Colonic mucosa (tissue), 4 donors: ENCODE results near the gene SLC17A5. TPM values are rescaled to one million over a fixed set of nuclear protein-coding genes. Genes with fewer than 3 reads are reported as not detected.

Experiments used
- DNase-seq: peaks from one replicate; pipeline ENCODE4 v3.0.0-alpha.2; 2020
- H3K27ac ChIP-seq: fragments of 200-600 bp; one replicate; pipeline ENCODE4 v1.8.0; 2021
- H3K27me3 ChIP-seq: fragments of 200-600 bp; one replicate; pipeline ENCODE4 v1.8.0; 2021
- H3K36me3 ChIP-seq: fragments of 200-600 bp; one replicate; pipeline ENCODE4 v1.8.0; 2021
- H3K4me1 ChIP-seq: fragments of 200-600 bp; one replicate; pipeline ENCODE4 v1.8.0; 2021; ENCODE audit warnings: mild to moderate bottlenecking
- H3K4me3 ChIP-seq: fragments of 200-600 bp; one replicate; pipeline ENCODE4 v1.8.0; 2021
- H3K9ac ChIP-seq, 2 donors: one replicate each; pipeline ENCODE4 v1.7.0; 2013; ENCODE audit warnings: control low read depth in 2 of 2, low read depth in 2 of 2, low read length in 2 of 2
- H3K9me3 ChIP-seq: fragments of 200-600 bp; one replicate; pipeline ENCODE4 v1.8.0; 2021
- CTCF ChIP-seq: fragments of 200-600 bp; IDR thresholded peaks from one replicate; pipeline ENCODE4 v1.8.0; 2022; ENCODE audit warnings: antibody characterized with exemption, mild to moderate bottlenecking
- intact Hi-C: fragments of 100-400 bp; cut with DNase I; formaldehyde crosslinking; loops from one replicate; pipeline ENCODE4 v1.14.1; 2022
- total RNA-seq, 2 donors: library from RNA; stranded (reverse); fragmentation: NEBNext Ultra II Directional in 1 of 2; extraction: Animal tissue kit (Norgen Biotek cat#: 25700) in 1 of 2; gene quantifications; one replicate each; pipeline ENCODE4 v1.2.1, GENCODE V29; 2021
- donor health status: healthy.
- donor health status: DM: no; HTN: no; CAD: no.
- donor health status: DM: no; HTN: no; CAD: no.

Gene SLC17A5
- total RNA-seq, 2 donors from 2014 or later: 24.4 to 41.5 TPM

DNA sequence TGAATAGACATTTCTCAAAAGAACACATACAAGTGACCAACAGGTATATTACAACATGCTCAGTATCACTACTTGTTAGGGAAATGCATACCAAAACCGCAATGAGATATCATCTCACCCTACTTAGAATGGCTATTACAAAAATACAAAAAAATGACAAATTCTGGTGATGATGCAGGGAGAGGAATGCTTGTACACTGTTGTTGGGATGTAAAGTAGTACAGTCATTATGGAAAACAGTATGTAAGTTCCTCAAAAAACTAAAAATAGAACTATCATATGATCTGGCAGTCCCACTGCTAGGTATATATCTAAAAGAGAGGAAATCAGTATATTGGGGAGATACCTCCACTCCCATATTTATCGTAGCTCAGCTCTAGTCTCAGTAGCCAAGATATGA lies 10.9 kb upstream of the SLC17A5 start:
- Histone ChIP-seq H3K4me1 (no peaks in the 10 kb centered on the region), H3K9me3 (no peaks in the 10 kb centered on the region), H3K36me3 (no peaks in the 10 kb centered on the region), H3K4me3 (no peak overlapping the region), H3K27ac (no peak overlapping the region), H3K27me3 (no peaks in the 10 kb centered on the region), H3K9ac (no peak overlapping the region)
- no peak for DNase-seq
- intact Hi-C loops: no loop called here
- TF ChIP-seq CTCF: no peak

- intact Hi-C loops: no loop called here
These were observed 3.4 kb upstream of the SLC17A5 start for GRCh38 chr6:73657201-73657600.

DNA sequence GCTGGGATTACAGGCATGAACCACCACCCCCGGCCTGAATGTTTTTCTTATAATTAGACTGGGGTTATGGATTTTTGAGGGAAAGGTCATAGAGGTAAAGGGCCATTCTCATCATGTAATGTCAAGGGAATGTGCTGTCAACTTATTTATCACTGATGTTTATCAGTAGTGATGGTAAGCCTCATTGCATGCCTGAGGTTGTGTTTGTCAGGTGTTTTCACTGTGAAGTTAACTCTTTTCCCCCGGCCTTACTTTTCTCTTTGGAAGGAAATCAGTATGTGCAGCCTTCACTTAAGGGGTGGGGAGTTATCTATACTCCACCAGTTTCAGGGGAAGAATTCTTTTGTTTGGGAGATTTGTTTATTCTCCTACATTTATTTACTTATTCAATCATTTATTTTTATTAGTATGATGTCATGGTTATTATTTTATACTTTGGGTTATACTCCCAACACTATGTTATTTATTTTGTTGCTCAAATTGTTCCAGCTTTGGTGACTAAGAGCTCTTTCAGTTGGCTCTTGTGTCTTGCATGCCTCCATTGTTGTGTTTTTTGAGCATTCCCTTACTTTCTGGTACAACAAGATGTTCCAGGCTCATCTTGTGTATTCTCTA lies 2.8 kb upstream of the SLC17A5 start:
- Histone ChIP-seq H3K9ac (no peak overlapping the region), H3K27me3 (no peaks in the 10 kb centered on the region), H3K4me1 (no peaks in the 10 kb centered on the region), H3K4me3 (no peak overlapping the region), H3K9me3 (no peaks in the 10 kb centered on the region), H3K27ac (no peak overlapping the region), H3K36me3 (no peaks in the 10 kb centered on the region)
- no peak for DNase-seq
- TF ChIP-seq CTCF: no peak
- intact Hi-C loops: no loop called here

More at GRCh38 chr6:73657201-73657600, 3.4 kb upstream of the SLC17A5 start:
- no peak overlapping the region for H3K27ac ChIP-seq
- H3K9me3 ChIP-seq: no peaks in the 10 kb centered on the region
- no peak overlapping the region for H3K4me3 ChIP-seq
- no peak for DNase-seq
- no peak for TF ChIP-seq CTCF
- no peaks in the 10 kb centered on the region for H3K36me3 ChIP-seq
- H3K27me3 ChIP-seq: no peaks in the 10 kb centered on the region
- no peaks in the 10 kb centered on the region for H3K4me1 ChIP-seq
- H3K9ac ChIP-seq: no peak overlapping the region

GRCh38 chr6:73655341-73655917 lies 1.6 kb upstream of the SLC17A5 start:
- peak overlapping the region in 1 of 2 donors; percentile 91 for H3K9ac ChIP-seq
- no peaks in the 10 kb centered on the region for H3K36me3 ChIP-seq
- no peaks in the 10 kb centered on the region for H3K27me3 ChIP-seq
- peak overlapping the region; percentile 98 for H3K27ac ChIP-seq
- intact Hi-C loops: no loop called here
- H3K4me1 ChIP-seq: no peaks in the 10 kb centered on the region
- no peak for TF ChIP-seq CTCF
- no peak for DNase-seq
- no peaks in the 10 kb centered on the region for H3K9me3 ChIP-seq
- peak overlapping the region; percentile 98 for H3K4me3 ChIP-seq

GRCh38 chr6:73652637-73653570 lies 888 bp downstream of the SLC17A5 start:
- no peaks in the 10 kb centered on the region for H3K27me3 ChIP-seq
- no peaks in the 10 kb centered on the region for H3K36me3 ChIP-seq
- TF ChIP-seq CTCF: peak; percentile 34
- H3K9ac ChIP-seq: peak overlapping the region; percentile 91 to 99
- H3K9me3 ChIP-seq: no peaks in the 10 kb centered on the region
- peak; percentile 81 for DNase-seq
- intact Hi-C loops: no loop called here
- peak overlapping the region; percentile 98 for H3K27ac ChIP-seq
- H3K4me3 ChIP-seq: peak overlapping the region; percentile 98
- no peaks in the 10 kb centered on the region for H3K4me1 ChIP-seq
